Peyer's patch (tissue), 4 donors: Measurements from ENCODE around the gene EMC8.

ENCODE experiments used
- CTCF ChIP-seq, 6 experiments: fragments of 450-650 bp in 4 of 6; fragments of 200-600 bp in 2 of 6; sonication (generic) in 1 of 6; IDR thresholded peaks; one replicate each; pipeline ENCODE4 v1.5.1; 2017 to 2019; ENCODE audit warnings: antibody characterized with exemption in 6 of 6, mild to moderate bottlenecking in 3 of 6, moderate library complexity in 1 of 6
- POLR2A ChIP-seq, 2 donors: fragments of 450-650 bp; IDR thresholded peaks; one replicate each; pipeline ENCODE4 v1.5.1; 2017; ENCODE audit warnings: antibody characterized with exemption in 2 of 2, mild to moderate bottlenecking in 2 of 2, moderate library complexity in 2 of 2

GRCh38 chr16:85844169-85844481 lies 44.8 kb upstream of the EMC8 start:
- TF ChIP-seq POLR2A (IDR thresholded peaks at IDR 0.05) (no peak), CTCF (IDR thresholded peaks at IDR 0.05) (no peak)
